ENCODE results near the gene MN1.

Gene MN1

DNA sequence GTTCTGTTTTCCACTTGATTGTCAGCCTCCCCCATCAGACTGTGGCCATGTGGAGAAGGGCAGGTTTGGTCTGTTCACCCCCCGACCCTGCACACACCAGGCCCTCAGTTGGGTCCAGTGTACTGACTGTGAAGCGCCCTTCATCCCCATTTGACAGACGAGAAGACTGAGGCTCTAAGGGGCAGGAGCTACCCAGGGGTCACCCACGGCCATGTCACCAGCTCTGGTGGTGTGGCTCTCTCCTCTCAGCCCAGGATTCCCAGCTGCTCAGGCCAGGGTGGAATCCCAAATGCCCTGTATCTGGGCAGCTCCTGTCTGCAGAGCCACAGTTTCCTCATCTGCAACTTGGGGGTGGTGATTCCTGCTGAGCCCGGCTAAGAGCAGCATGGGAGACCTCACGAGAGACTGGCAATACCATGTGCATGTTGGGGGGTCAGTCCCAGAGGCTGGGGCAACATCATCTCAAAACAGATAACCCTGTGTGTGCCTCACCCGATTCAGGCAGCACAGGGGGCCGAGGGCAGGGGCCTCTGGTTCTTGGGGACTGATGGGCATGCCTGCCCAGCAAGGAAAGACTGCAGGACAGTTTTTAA lies 46.6 kb downstream of the MN1 start:
- no peak overlapping the region for H3K4me3 ChIP-seq (ENCODE audit: insufficient read length, low read depth)
- H3K27me3 ChIP-seq (ENCODE audit: insufficient read depth, insufficient read length): no peaks in the 10 kb centered on the region
- DNase-seq (ENCODE audit: low read depth, low spot score): no peak
- TF ChIP-seq ZNF274 (IDR thresholded peaks at IDR 0.05; ENCODE audit: low read depth, low read length): no peak
- TF ChIP-seq YY1 (IDR thresholded peaks at IDR 0.05; ENCODE audit: insufficient read depth, insufficient read length): no peak
- no peak for TF ChIP-seq SUZ12 (IDR thresholded peaks at IDR 0.05; ENCODE audit: extremely low read depth, insufficient read depth, insufficient read length)
- no peaks in the 10 kb centered on the region for H3K9me3 ChIP-seq (ENCODE audit: insufficient read depth, low read length)
- peaks cover 21% of the 10 kb centered on the region for H3K36me3 ChIP-seq (ENCODE audit: insufficient read depth, insufficient read length, low read length)
- no peak overlapping the region for H3K9ac ChIP-seq (ENCODE audit: insufficient read length, low read depth)
- peaks cover 12% of the 10 kb centered on the region for H3K4me1 ChIP-seq (ENCODE audit: insufficient read depth, insufficient read length)

DNA sequence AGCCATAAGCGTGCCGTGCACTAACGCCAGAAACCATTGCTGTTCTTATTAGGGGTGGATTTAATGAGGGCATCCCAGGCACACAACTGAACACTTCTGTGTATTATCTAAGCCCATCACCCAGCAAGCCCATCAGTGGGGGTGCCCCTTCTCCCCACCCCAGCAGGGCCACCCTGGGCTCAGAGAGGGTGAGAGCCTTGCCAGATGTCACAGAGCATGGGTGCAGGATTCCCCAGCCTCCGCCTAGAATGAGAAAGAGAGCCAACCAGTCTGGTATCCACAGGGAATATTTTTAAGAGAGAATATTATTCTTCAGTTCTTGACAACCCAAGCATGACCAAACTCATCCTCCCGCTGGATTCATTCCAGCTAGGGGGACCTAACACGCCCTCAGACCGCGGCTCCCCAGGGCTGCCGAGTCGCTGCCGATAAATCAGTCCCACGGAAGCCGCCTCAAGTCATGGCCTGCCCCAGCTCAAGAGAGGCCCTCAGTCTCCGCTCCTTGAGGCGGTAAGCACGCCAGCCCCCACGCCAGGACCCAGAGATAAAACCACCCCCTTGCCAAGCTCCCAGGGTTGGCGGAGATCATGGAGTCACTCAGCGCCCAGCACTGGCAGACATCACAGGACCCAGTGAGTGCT lies 47.2 kb downstream of the MN1 start:
- no peak for DNase-seq (ENCODE audit: low read depth, low spot score)
- Histone ChIP-seq H3K4me1 (ENCODE audit: insufficient read depth, insufficient read length) (peaks cover 18% of the 10 kb centered on the region), H3K27me3 (ENCODE audit: insufficient read depth, insufficient read length) (no peaks in the 10 kb centered on the region), H3K9me3 (ENCODE audit: insufficient read depth, low read length) (no peaks in the 10 kb centered on the region), H3K9ac (ENCODE audit: insufficient read length, low read depth) (no peak overlapping the region), H3K36me3 (ENCODE audit: insufficient read depth, insufficient read length, low read length) (peaks cover 21% of the 10 kb centered on the region), H3K4me3 (ENCODE audit: insufficient read length, low read depth) (no peak overlapping the region)
- TF ChIP-seq YY1 (IDR thresholded peaks at IDR 0.05; ENCODE audit: insufficient read depth, insufficient read length): no peak

DNA sequence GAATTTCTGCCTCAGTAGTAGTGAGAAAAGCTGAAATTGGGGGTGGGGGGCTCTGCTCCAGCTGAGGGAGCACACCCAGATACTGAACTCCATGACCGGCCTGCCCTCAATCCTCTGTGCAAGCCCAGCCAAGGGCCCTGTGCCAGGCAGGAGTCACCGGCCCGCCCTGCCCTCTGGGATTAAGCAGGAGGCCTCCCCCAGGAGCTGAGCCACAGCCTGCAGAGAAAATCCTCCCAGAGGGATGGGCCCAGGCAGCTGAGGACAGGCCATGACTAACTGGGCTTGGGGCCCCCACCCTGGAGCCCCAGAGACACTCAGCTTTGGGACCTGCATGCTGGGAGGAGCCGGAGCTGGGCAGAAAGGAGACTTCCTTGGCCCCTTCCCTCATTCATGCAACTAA lies 48.8 kb downstream of the MN1 start:
- no peak overlapping the region for H3K9ac ChIP-seq (ENCODE audit: insufficient read length, low read depth)
- H3K36me3 ChIP-seq (ENCODE audit: insufficient read depth, insufficient read length, low read length): peaks cover 14% of the 10 kb centered on the region
- no peak overlapping the region for H3K4me3 ChIP-seq (ENCODE audit: insufficient read length, low read depth)
- TF ChIP-seq YY1 (IDR thresholded peaks at IDR 0.05; ENCODE audit: insufficient read depth, insufficient read length): no peak
- TF ChIP-seq SUZ12 (IDR thresholded peaks at IDR 0.05; ENCODE audit: extremely low read depth, insufficient read depth, insufficient read length): no peak
- TF ChIP-seq ZNF274 (IDR thresholded peaks at IDR 0.05; ENCODE audit: low read depth, low read length): no peak
- no peaks in the 10 kb centered on the region for H3K9me3 ChIP-seq (ENCODE audit: insufficient read depth, low read length)
- peaks cover 20% of the 10 kb centered on the region for H3K4me1 ChIP-seq (ENCODE audit: insufficient read depth, insufficient read length)
- DNase-seq (ENCODE audit: low read depth, low spot score): no peak
- no peaks in the 10 kb centered on the region for H3K27me3 ChIP-seq (ENCODE audit: insufficient read depth, insufficient read length)

DNA sequence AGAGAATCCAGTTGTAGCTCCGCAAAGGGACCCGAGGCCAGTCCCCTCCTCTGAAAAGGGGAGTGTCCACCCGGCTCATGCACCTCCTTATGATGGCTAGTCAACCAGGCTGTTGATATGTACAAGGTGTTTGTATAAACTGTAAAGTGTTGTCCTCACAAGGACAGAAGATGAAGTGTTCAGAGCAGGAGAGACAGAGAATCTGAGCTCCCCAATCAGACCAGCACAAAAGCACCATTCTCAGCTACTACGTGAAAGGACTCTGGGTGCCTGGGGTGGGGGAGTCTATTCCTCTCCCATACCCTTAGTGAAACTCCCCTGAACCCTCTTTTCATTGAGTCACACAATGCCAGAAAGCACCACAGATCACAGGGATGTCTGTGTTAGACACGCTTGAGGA lies 49.4 kb downstream of the MN1 start:
- H3K27me3 ChIP-seq (ENCODE audit: insufficient read depth, insufficient read length): no peaks in the 10 kb centered on the region
- no peak overlapping the region for H3K9ac ChIP-seq (ENCODE audit: insufficient read length, low read depth)
- H3K9me3 ChIP-seq (ENCODE audit: insufficient read depth, low read length): no peaks in the 10 kb centered on the region
- H3K4me3 ChIP-seq (ENCODE audit: insufficient read length, low read depth): no peak overlapping the region
- no peak for DNase-seq (ENCODE audit: low read depth, low spot score)
- peaks cover 13% of the 10 kb centered on the region for H3K36me3 ChIP-seq (ENCODE audit: insufficient read depth, insufficient read length, low read length)
- H3K4me1 ChIP-seq (ENCODE audit: insufficient read depth, insufficient read length): peaks cover 17% of the 10 kb centered on the region
- no peak for TF ChIP-seq SUZ12 (IDR thresholded peaks at IDR 0.05; ENCODE audit: extremely low read depth, insufficient read depth, insufficient read length)
- TF ChIP-seq YY1 (IDR thresholded peaks at IDR 0.05; ENCODE audit: insufficient read depth, insufficient read length): no peak
- no peak for TF ChIP-seq ZNF274 (IDR thresholded peaks at IDR 0.05; ENCODE audit: low read depth, low read length)

DNA sequence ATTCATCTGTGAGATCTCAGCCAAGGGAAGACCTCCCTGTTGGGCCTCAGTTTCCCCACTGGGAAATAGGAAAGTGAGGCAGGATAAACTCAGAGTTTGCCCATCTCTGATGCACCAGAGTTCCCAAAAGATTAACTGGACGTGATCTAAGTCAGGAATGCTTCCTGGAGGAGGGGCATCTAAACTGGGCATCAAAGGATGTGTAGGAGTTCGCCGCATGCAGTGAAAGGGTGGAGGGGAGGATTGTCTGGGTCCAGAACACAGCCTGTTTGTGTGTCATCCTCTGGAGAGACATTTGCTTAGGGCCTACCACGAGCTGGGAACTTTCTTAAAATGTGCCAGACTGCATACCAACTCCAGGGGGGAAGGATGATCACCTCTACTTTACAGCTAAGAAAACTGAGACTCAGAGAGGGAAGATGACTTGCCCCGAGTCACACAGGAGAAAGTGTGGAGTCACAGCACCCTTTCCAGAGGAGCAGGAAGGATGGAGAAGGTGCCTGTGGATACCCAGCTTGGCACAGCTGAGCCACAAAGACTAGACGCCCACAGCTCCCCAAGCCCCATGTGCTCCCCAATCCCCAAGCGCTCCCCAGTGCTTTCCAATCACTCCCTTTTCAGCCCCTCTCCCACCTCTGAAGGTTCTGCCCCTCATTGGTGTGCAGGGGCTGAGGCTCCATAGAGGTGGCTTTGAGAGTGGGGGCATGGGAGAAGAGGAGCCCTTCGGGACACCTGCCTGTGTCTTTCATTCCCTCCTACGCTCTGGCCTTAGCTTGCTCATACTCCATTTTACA lies 50.1 kb downstream of the MN1 start:
- no peaks in the 10 kb centered on the region for H3K27me3 ChIP-seq (ENCODE audit: insufficient read depth, insufficient read length)
- TF ChIP-seq SUZ12 (IDR thresholded peaks at IDR 0.05; ENCODE audit: extremely low read depth, insufficient read depth, insufficient read length): no peak
- no peak for TF ChIP-seq ZNF274 (IDR thresholded peaks at IDR 0.05; ENCODE audit: low read depth, low read length)
- TF ChIP-seq YY1 (IDR thresholded peaks at IDR 0.05; ENCODE audit: insufficient read depth, insufficient read length): no peak
- H3K4me1 ChIP-seq (ENCODE audit: insufficient read depth, insufficient read length): peaks cover 17% of the 10 kb centered on the region
- H3K4me3 ChIP-seq (ENCODE audit: insufficient read length, low read depth): no peak overlapping the region
- H3K36me3 ChIP-seq (ENCODE audit: insufficient read depth, insufficient read length, low read length): peaks cover 13% of the 10 kb centered on the region
- no peak overlapping the region for H3K9ac ChIP-seq (ENCODE audit: insufficient read length, low read depth)
- H3K9me3 ChIP-seq (ENCODE audit: insufficient read depth, low read length): no peaks in the 10 kb centered on the region
- no peak for DNase-seq (ENCODE audit: low read depth, low spot score)

DNA sequence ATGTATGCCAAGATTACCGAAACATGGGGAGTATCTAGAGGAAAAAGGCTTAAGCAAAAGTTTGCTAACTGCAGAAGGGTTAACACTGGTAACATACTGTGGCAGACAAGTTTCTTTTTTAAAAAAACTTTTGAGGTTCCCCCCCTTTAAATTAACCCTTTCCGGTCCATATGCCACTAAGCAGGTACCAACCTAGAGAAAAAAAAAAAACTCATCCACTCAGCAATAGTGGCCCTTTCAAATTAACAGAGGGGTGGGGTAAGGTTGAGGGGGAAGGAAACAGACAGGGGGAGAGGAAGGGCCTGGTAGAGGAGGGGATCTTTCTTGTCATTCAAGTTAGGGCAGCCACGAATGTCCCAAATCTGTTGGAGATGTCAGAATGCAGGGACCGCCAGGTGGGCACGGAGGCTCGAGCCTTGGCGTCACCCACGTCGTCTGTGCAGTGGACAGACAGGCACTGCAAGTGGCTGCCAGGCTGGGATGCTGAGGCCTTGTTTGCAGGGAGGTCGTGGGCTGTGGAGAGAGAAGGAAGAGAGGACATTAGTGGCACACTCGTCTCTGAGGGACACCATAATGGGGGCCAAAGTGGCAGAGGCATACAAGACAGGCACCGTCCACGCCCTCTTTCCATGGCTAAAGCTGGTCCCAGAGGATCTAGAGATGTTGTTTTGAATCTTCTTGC lies 50.8 kb downstream of the MN1 start:
- Histone ChIP-seq H3K4me1 (ENCODE audit: insufficient read depth, insufficient read length) (peaks cover 17% of the 10 kb centered on the region), H3K9ac (ENCODE audit: insufficient read length, low read depth) (no peak overlapping the region)
- TF ChIP-seq ZNF274 (IDR thresholded peaks at IDR 0.05; ENCODE audit: low read depth, low read length): no peak
- TF ChIP-seq YY1 (IDR thresholded peaks at IDR 0.05; ENCODE audit: insufficient read depth, insufficient read length): no peak
- no peak for TF ChIP-seq SUZ12 (IDR thresholded peaks at IDR 0.05; ENCODE audit: extremely low read depth, insufficient read depth, insufficient read length)

More for the DNA sequence above, 50.8 kb downstream of the MN1 start:
- peaks cover 11% of the 10 kb centered on the region for H3K36me3 ChIP-seq (ENCODE audit: insufficient read depth, insufficient read length, low read length)
- no peak overlapping the region for H3K4me3 ChIP-seq (ENCODE audit: insufficient read length, low read depth)
- DNase-seq (ENCODE audit: low read depth, low spot score): no peak
- H3K9me3 ChIP-seq (ENCODE audit: insufficient read depth, low read length): no peaks in the 10 kb centered on the region
- H3K27me3 ChIP-seq (ENCODE audit: insufficient read depth, insufficient read length): no peaks in the 10 kb centered on the region
